ENCODE measurements around the gene ADGRG6.

ADGRG6 gene

DNA sequence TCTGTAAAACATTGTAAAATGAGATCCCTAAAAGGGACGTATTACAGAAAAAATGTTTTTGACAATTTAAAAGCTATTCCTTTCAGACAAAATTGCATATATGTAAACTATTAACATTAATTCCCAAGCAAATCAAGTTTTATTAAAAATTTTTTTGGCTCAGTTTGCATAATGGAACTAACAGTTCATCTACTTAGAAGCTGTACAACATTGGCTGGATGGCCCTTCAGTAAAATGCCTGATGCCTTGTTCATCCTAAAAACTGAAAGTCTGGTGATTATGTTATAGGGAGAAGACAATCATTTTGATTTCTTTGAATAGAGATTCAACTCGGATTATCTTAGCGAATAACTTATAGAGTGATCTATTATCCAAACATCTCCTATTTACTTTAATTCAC, 52.8 kb downstream of the ADGRG6 start:
- DNase-seq: no peak

DNA sequence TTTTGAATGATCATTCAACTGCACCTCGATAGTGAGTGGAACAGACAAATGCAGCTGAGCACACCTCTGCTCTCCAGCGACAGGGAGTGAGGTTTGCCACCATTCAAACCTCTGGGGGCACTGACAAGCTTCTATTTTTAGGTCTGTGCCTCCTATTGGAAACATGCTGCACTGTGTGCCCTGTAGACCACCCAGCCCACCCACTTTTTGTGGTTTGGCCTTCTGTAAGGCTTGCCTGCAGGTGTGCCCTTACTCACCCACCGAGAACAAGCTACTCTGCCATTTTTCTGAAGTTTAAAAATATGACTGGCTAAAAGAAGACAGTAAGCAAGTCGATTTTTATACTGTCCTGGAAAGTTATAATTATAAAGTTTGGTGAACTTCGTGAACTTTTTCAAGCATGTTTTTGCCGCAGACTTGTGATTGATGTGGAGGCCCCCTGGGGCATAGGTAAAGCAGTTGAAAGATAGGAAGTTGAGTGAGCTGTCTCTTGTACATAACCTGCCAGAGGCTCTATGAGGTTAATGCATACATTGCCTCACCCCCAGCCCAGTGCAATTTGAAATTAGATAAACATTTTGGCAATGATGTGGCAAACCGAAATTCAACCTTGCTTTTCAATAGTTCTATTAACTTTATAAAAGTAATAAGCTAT, 53.8 kb downstream of the ADGRG6 start:
- DNase-seq: no peak

DNA sequence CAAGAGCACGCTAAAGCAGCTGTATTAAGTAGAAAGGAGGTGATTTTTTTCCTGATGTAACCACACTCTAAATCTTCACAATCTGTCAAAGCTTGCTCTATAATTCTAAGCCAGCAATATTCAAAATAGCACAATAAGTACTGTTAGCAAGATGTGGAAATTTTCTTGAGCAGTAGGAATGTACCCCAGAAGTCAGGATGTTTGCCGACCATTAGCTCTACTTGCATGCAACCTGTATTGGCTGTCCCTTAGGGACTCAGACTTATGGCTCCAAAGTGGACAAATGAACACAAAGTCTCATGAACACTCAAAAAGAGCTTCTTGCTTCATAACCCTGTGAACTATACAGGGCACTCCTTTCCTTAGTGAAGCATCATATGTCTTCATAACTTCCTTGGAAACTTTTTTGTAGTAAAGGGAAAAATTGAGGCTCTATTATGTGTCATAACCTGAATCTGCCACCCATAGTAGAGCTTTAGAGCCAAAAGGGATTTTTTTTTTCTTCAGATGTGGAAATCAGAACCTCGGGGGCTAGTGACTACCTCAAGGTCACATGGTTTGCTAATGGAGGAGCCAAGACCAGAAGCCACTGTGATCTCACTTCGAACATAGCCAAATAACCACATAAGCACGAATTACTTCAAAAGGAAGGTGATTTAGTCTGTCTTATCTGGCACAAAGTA, 54.5 kb downstream of the ADGRG6 start:
- no peak for DNase-seq

DNA sequence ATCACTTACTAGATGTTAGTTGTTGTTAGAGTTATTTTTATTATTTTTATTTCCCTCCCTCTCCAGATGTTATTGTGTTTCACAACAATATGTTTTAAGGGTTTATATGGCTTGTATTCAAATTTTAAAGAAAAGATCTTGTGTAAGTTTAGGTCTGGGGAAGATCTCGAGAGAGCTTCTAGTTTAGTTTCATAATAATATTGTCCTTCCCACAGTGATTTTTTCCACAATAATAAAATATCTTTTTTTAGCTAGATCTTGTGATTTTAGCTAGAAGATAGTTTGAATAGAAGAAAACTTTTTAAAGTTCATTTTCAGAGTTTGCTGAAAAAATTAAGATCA, 55.0 kb downstream of the ADGRG6 start:
- no peak for DNase-seq

DNA sequence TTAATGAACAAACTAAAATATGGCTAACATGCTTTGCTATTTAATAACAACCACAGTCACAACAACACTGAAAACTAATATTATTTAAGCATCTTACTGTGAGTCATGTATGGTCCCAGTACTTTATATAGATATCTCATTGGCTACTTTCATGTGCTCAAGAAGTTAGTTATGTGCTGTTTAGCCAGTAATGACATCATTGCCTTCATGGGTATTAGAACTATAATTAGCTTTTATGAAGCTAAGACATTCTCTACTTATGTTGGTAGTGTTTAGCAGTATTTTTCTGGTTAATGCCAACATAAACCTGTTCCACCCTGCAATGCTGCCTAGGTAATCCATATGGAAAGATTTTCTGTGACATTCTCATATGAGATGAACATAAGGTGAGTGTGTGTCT, 56.1 kb downstream of the ADGRG6 start:
- no peak for DNase-seq

DNA sequence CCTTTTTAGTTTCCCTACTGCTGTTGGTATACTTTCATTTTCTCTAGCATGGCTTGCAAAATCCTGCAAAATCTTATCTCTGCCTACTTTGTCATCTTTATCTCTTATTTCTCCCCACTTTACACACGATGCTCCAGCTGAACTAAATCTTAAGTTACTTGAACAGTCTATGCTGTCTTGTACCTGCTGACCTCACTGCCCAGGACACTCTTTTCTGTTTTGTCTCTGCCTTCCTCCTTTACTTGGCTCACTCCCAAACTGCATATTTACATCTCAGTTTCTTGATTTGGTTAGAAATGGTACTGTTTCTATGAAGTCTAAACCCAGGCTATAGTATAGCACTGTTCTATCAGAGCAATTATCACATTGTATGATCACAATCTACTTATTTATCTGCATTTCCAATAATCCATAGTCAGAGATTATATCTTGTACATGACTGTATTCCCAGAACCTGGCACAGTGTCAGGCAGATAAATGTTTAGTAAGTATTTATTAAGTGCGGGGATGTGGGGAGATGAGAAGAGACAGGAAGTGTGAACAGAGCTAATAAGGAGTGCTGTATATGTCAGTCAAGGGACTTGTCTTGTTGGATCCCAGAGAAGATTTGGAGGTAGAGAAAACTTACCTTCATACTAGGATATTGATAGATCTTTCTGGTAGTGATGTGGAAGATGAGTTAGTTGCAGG, 57.6 kb downstream of the ADGRG6 start:
- DNase-seq: no peak

DNA sequence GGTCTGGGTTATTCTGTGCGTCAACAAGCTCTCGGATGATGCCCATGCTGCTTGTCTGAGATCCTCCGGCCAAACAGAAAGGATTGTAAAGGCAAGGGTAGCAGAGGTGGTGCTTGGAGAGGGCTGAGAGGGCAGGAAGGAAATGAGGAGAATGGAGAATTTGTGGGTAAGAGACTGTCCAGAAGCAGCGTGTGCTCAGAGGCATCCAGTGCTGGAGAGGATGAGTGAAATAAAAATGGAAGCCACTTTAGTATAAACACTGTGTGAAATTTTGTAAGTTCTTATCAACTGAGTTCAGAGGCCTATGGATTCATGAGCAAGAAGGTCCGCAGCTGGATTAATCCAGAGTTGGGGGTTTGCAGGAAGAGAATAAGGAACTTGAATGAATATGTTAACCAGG, 59.5 kb downstream of the ADGRG6 start:
- DNase-seq: no peak

DNA sequence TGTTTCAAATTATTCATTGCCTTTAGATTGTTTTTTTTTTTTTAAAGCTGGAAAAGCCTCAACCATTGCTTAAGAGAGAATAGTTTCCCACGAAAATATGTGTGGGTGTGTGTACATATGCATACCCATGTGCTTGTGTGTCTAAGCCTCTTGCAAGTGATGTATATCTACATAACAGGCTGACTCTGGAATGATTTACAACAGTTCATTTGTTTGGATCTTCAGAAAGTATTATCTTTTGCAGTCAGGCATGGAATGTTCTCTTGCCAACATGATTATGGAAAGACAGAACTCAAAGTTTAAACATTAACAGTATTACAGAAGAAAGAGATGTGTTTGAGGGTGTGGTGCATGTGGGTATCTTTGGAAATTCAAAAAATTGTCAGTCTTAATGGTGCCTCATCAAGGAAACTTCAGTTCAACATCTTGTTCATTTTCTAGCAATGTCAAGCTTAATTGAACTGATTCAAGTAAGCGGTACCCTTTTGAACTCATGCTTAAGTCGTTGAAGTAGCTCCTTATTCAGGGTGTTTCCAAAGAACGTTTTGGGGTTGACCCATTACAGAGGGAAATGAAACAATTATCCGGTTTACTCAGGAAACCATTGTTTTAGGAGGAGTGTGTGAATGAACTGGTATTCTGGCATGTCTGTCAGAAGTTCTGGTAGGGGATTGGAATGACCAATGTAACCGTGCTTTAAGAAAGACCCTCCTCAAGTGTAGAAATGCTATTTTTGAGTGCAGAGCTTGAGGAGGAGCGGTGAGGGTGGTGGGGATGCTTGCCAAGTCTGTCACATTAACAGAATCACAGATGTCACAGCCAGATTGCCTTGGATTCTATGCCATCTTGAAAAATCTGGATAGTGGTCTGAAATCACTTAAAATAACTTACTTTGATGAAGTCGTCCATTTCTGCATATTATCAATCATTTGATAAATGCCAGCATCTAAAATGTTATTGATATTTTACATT, 60.3 kb downstream of the ADGRG6 start:
- no peak for DNase-seq

DNA sequence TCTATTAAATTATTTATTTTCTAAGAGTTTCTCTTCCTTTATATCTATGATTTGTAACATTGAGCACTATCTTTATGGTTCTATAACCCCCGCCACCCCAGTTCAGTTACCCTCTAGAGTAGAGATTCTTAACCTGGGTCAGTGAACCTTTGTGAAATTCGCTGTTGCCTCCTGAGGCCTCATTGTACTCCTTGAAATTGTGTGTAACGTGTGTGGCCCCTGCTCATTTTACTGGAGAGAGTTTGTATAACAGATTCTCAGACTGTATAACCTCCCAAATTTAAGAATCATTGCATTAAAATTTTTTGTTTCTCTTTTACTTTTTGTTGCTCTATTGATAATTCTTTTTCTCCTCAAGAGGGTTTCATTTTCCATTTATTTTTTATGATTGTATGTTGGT, 65.3 kb downstream of the ADGRG6 start:
- DNase-seq: no peak

DNA sequence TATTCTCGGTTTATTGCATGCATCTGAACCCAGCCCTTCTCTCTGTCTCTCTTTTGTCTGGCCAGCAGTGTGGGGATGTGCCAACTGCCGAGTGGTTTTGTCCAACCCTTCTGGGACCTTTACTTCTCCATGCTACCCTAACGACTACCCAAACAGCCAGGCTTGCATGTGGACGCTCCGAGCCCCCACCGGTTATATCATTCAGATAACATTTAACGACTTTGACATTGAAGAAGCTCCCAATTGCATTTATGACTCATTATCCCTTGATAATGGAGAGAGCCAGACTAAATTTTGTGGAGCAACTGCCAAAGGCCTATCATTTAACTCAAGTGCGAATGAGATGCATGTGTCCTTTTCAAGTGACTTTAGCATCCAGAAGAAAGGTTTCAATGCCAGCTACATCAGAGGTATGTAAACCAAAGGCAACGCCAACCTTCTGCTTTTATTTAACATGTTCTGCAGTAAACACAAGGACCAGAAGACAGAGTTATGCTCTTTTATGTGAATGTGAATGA, 65.8 kb downstream of the ADGRG6 start:
- no peak for DNase-seq

DNA sequence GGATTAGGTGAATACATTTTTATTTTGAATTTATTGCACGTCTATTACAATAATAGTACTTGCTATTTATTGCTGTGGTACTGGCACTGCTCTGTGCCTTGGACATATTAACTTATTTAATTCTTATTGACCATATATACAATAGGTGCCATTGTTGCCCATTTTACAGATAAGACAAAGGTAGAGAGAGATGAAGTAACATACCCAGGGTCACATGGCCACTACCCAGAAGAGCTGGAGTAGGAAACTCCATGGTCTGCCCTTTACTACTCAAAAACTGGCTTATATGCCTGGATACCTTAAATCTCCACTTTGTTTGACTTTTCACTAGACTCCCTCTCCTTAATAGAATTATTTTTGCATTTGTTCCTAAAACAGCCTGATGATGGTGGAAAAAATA, 67.5 kb downstream of the ADGRG6 start:
- no peak for DNase-seq

DNA sequence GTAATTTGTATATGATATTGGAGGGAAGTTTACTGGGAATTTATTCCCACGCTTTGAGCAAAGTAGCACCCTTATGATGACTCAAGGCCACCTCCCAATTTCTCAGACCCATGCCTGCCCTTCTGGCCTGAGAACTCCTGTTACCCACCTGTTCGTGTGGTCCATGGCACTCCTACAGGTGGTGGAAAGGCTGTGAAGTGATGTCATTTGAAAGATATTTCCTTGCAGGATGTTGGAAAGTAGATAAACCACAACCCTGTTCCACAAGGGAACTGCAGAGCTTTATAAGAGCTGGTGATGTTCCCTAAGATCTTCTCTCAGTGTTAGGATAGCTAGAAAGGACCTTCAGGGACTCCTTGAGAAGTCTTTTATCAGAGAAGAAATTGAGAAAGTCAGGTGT, 70.5 kb downstream of the ADGRG6 start:
- DNase-seq: no peak

DNA sequence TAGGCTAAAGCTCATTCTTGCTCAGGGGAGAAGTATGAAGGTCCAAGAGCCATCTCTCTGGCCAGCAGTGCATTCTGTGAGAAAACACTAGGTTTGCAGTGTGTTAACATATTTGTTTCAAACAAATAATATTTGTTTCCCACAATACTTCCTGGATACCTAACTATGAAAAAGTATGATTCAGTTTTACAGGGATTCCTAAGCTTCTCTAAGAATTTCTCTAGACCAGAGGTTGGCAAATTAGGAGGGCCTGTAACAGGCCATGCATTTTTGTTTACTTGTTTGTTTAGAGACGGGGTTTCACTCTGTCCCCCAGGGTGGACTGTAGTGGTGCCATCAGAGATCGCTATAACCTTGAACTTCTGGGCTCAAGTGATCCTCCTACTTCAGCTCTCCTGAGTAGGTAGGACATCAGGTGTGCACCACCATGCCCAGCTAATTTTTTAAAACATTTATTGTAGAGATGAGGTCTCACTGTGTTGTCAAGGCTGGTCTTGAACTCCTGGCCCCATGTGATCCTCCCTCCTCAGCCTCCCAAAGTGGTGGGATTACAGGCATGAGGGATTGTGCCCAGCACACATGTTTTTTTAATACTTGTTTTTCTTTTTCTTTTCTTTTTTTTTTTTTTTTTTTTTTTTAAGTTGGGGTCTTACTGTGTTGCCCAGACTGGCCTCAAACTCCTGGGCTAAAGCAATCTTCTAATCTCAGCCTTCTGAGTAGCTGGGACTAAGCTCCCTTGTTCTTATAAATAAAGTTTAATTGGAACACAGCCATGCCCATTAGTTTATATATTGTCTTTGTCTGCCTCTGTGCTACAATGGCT, 71.7 kb downstream of the ADGRG6 start:
- no peak for DNase-seq

DNA sequence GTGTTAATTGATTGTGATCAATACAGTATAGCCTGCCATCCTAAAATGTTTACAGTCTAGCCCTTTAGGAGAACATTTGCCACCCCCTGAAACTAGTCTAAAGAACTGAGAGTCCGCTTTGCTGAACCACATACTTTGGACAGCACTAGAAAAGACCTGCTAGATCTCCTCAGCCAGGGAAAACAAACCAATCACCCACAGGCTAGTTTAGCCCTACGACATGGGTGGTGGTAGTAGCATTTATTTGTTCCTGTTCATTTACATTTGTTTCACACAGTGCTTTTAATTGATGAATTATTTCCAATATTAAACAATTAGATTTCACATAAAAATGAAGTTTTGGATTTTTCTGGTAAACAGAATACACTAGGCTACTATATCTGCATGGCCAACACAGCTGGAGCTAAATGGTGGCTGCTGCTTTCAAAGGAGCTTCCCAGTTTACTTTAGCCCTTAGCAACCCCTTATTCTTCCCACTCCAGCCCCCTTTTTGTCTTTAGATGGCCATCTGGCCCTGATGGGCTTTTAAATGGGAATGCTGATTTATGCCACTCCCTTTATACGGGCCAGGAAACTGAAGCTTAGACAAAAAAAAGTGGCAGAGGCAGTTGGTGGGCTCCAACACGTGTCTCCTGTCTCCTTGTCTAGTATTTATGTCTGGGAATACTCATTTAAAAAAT, 72.4 kb downstream of the ADGRG6 start:
- no peak for DNase-seq

DNA sequence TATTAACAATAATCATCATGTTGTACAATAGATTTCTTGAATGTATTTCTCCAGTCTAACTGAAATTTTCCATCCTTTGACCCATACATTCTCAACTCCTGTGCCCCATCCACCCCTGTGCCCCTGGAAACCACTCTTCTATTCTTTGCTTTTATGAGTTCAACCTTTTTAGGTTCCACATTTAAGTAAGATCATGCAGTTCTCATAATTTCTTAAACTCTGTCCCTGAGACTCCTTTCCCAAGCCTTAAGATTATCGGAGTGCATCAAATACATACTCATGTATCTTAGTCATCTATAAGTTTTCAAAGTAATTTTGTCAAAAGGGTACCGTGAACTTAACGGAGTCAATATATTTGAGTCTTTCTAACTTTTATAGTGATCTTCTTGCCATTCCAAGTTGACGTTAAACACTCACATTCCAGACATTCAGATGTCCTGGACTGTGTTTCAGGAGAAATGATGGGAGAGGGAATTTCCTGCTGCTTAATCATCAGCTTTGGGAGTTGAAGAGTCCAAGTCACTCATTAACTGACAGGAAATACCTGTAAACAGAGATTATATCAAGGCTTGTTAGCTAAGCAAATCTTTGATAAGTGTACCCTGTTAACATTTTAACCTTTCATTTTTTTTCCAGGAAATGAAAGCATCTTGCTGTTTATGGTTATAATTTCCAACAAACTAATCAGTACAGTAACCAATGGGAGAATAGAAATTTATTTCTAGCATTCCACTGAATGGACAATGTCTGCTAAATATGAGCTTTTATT, 73.3 kb downstream of the ADGRG6 start:
- DNase-seq: no peak

DNA sequence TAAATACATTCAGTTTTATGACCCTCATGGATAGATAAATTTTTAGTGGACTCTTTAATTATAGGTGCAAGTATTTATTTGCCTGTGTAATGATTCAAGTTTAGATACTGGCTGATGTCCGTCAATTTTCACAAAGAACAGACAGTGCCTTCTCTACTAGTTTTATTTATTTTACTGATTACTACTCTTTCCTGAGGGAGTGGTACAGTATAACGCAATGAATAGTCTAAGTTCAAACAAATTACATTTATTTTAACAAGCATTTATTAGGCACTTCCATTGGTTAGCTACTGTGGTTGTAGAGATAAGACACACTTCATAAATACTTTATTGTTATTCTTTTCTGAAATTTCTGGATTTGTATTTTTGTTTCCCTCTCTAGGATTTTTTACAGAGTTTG, 74.3 kb downstream of the ADGRG6 start:
- no peak for DNase-seq

DNA sequence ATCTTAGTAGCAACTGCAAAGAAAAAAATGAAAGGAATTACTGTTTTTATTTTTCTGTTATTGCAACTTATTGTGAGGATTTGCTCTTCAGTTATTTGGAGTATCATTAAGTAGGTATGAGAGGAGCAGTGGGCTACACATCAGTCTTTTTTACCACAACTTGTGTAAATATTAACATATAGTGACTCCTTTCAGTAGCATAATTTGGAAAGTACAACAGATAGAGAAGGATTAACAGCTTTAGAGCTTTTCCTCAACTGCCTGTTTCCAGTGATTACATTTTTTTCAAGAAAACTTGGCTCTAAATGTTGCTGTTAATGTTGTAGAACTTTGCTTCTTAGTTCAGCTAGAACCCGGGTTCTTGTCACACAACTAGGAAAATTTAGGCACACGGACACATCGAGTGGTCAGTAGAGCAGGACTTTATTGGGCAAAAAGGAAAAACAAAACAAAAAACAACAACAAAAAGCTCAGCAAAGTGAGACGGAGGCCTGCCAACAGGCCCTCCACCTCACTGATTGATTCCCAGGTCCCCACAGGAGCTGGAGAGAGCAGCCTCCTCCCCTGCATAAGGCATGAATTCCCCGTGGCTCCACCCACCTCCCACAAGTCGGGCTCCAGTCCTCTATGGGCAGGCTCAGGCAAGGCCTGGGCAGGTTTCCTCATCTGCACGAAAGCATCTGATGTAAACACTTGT, 75.1 kb downstream of the ADGRG6 start:
- DNase-seq: no peak

DNA sequence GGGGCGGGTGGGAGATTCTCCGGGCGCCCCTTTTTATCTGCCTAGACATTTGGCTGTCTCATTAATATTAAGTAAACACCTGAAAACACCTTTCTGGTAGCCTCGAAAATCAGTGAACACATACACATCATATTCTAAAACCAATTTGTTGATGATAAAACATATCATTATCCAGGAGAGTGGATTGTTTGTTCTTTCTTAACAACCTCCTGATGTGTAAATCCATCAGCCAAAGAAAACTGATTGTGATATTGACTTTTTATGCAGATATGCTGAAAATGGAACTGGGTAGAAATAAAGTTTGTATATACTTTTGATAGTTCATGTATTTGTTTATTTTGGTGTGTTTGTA, 75.7 kb downstream of the ADGRG6 start:
- no peak for DNase-seq

DNA sequence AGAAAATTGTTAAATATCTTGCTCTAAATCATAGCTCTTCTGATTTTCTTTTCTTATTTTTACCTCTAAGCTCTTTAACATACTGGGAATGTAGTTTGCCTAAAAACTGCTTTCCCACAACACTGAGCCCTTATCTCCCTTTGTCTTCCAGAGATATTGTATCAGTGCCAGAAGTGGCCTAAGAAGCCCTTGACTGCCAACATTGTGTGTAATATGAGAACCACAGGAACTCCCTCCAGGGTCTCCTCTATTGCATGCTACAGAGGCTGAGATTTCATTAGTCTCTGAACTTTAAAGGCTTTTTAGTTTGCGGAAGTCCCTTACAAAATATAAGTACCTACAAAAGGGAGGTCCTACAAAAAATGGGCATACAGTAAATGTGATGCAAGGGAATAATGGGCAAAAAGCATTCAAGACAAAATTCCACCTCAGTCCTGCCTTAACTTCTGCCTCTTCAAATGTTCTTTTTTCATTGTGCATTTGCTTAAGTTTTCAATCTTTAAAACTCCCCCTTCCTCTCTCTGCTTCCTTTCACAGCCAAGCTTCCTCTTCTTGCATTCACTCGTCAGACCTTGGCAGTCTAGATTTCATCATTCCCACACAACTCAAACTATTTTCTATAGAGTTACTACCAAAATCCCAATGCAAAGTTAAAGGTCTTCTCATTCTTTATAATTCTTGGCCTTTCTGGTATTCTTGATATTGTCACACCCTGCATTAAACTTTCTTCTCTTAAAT, 76.5 kb downstream of the ADGRG6 start:
- no peak for DNase-seq
